ENCODE measurements around the gene MGMT.

MGMT gene

GRCh38 chr10:129542589-129542988, 75.5 kb downstream of the MGMT start:
- DNase-seq (ENCODE audit: low spot score): no peak

DNA sequence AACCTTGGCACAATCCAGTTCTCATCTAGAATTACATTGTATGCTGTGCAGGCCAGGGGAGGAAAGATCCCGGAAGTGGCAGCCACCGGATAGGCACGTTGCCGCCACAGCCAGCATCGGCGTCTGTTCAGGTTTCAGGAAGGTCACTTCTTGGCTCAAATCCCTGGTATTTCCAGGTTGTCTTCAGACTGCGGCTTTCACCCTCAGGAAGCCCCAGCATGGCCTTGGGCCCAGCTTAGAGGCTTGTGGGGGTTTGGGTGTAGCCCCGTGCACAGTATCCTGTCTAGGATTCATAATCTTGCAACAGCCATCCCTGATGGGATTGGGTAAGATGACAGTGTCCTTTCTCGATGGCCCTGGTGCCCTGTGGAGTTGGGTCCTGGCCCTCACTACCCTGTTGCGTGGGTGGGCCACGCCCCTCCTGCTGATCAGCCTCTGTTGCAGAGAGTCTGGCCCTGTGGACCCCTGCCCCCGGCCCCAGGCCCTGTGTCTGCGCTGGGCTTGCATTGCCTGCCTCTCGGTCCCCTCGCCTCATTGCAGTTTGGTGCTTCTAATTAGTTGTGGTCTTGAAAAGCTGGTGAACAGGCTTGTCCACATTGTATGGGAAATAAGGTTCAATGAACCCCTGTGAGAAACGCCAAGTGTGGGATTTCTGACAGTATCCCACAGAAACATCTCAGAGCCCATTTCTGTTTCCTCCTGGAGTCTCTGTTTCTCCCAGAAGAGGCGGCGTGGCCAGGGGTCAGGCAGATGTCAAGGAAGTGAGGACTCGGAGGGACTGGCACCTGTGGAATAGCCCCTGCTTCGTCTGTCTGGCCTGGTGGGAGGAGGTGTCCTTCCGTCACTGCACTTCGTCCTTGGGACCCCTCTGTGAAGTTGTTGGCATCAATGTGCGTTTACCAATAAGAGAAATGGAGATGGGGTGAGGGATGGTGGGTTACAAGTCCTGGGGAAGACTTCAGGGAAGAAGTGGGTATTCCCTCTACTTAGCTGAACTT, 77.5 kb downstream of the MGMT start:
- no peak for DNase-seq (ENCODE audit: low spot score)

GRCh38 chr10:129545261-129545660, 78.2 kb downstream of the MGMT start:
- DNase-seq (ENCODE audit: low spot score): no peak

DNA sequence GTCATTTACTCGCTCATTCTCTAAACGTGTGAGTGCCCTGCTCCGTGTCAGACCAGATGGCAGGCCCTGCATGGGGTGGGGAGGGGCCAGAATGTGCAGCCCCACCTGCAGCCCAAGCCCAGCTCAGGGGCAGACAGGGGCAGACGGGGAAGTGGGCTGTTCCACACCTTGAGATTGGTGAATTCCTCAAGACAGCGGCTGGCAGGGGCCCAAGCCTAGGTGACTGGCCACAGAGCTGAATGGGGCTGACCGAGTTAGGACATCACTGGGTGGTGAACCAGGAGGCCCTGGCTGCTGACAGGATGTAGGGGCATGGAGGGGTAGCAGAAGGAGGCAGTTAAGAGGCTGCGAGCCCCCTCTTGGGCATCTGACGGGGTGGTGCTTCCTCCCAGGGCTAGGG, 79.1 kb downstream of the MGMT start:
- no peak for DNase-seq (ENCODE audit: low spot score)

DNA sequence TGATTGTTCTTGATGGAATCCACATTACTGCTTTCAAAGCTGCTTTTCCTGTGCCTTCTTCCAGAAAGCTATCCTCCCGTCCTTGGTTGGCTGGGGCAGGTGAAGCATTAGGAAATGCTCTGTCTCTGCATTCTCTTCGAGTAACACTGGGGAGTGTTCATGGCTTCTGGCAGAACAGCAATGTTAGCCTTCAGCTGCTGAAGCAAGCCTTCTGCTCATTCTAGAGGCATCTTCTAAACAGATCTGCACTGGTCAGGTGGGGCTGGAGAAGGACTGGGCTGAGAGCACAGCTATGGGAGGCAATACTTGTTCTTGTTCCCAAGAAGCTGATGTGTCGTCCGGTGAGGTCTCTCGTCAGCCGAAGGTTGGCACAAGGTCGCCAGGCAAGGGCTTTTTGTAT, 80.6 kb downstream of the MGMT start:
- no peak for DNase-seq (ENCODE audit: low spot score)

GRCh38 chr10:129548600-129548999, 81.6 kb downstream of the MGMT start:
- no peak for DNase-seq (ENCODE audit: low spot score)

DNA sequence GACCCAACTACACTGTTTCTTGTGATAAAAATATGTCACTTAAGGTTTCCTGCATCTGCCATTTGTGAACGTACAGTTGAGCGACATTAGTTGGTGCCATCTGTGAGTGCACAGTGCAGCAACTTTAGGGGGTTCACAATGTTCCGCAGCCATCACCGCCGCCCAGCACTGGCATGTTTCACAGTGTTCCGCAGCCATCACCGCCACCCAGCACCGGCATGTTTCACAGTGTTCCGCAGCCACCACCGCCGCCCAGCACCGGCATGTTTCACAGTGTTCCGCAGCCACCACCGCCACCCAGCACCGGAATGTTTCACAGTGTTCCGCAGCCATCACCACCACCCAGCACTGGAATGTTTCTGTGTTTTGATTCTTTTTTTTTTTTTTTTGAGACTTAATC, 83.0 kb downstream of the MGMT start:
- no peak for DNase-seq (ENCODE audit: low spot score)

GRCh38 chr10:129550658-129551057, 83.6 kb downstream of the MGMT start:
- DNase-seq (ENCODE audit: low spot score): no peak

- DNase-seq (ENCODE audit: low spot score): no peak
Measured at GRCh38 chr10:129552119-129552518, 85.1 kb downstream of the MGMT start.

GRCh38 chr10:129553928-129554327, 86.9 kb downstream of the MGMT start:
- DNase-seq (ENCODE audit: low spot score): no peak

GRCh38 chr10:129556316-129556715, 89.3 kb downstream of the MGMT start:
- DNase-seq (ENCODE audit: low spot score): no peak

- DNase-seq (ENCODE audit: low spot score): no peak
Measured at GRCh38 chr10:129560361-129560760, 93.3 kb downstream of the MGMT start.

DNA sequence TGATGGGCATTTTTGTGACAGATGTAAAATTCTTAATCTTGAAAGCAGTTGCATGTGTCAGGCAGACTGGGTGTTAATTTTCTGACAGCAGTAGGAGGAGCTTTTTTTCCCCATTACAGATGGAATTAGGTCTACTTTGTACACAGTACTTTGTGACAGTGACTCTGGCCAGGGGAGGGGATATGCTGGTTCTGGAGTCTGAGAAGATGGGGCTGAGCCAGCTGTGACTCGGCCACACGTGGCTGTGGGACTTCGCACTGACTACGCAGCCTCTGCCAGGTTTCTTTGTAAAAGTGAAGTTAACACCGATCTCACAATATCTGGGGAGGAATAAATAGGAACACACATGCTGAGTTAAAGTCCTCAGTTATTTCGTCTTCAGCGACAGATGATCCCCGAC, 95.4 kb downstream of the MGMT start:
- no peak for DNase-seq (ENCODE audit: low spot score)

DNA sequence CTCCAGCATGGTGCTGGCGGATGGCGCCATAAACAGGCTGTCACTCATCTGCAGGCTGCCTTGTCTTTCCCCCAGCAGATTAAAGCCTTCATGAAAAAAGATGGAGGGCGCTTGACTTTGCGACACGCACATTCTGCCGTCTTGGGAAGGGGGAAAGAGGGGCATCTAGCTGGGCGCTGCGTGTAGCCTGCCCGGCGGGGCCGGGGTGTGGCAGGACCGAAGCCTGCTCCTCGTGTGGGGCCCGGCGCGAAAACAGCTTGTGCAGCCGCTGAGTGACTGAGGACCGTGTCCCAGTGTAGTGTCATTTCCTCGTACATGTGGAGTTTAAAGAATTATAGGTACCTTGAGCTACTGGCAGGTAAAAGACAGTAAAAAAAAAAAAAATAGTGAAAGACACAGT, 97.9 kb downstream of the MGMT start:
- no peak for DNase-seq (ENCODE audit: low spot score)

GRCh38 chr10:129568583-129569344, 101.7 kb downstream of the MGMT start:
- DNase-seq (ENCODE audit: low spot score): no peak

- no peak for DNase-seq (ENCODE audit: low spot score)
Measured at GRCh38 chr10:129570185-129570584, 103.1 kb downstream of the MGMT start.

GRCh38 chr10:129579228-129579627, 112.2 kb downstream of the MGMT start:
- DNase-seq (ENCODE audit: low spot score): no peak

GRCh38 chr10:129580010-129580409, 113.0 kb downstream of the MGMT start:
- no peak for DNase-seq (ENCODE audit: low spot score)

DNA sequence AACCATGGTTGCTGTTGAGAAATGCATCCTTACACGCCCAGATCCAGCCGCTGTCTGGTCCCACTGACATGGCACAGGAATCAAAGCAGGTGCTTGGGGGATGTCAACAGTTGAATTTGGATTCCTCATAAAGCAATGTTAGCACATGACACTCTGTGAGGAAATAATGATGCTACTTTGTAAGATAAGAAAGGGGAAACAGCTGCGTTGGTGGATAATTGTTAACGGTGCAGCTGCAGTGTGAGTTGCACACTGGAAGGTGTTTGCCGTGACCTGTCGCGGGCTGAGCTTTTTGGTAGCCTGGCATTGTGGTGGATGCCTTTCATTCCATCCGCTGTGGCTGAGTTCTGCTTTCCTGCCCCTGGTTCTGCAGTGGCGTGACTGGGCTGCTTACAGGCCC, 113.9 kb downstream of the MGMT start:
- DNase-seq (ENCODE audit: low spot score): no peak

DNA sequence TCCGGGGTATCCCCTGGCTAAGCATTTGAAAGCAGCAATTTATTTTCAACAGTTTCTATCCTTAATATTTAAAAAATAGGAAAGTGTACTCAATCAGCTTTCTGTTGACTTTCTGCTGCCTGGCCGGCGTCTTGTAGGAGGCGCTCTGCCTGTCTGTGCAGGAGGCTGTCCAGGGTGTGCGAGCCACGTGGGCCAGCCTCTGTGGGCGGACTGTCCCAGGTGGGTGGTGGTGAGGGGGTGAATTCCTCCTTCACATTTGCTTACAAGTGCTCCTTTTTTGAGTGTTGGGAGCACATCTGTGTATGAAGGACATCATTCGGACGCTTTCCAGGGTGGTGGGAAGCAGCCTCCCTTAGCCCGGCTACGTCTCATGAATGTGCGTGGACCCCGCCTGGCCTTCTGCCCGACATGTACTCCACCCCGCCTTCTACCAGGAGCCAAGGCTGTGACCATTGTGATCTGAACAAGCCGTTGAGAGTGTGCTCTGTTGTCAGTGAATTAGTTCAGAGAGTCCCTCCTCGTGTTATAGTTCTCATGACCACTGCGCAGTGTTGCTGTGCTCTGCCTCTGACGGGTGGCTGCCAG, 114.9 kb downstream of the MGMT start:
- no peak for DNase-seq (ENCODE audit: low spot score)

DNA sequence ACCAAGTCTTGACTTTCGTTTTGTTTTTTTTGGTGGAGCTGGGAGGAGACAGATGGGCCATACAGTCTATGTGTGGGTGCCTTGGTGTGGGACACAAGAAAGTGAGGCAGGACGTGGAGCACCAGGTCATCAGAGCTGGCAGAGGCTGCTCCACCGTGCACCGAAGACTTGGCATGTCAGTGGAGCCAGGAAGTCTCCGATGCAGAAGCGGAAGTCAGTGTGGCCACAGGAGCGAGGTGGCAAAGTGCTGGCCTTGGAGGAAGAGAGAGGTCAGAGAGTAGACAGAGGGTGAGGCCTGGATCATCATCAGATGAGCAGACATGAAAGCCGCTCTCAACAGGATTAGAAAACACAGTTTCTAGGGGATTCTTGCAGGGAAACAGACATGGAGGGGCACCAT, 116.8 kb downstream of the MGMT start:
- DNase-seq (ENCODE audit: low spot score): no peak

DNA sequence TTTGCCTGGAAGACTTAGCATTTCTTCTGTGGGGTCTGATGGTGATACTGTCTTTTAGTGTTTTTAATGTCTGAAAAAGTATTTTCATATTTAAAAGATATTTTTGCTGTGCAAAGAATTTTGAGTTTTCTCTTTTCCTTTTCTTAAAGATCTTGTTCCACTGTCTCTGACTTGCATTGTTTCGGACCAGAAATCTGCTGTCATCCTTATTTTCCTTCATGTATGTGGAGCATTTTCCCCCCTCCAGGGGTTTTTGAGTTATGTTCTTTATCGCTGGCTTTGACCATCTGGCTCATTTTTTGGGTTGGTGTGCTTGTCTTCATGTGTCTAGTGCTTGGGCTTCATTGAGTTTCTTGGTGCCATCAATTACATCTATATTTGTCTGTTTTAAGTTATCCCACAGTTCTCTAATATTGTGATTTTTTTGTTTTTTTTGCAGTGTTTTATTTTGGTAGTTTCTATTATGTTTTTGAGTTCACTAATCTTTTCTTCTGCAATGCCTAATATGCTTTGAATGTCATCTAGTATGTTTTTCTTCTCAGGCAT, 119.9 kb downstream of the MGMT start:
- DNase-seq (ENCODE audit: low spot score): no peak

GRCh38 chr10:129589546-129589945, 122.5 kb downstream of the MGMT start:
- no peak for DNase-seq (ENCODE audit: low spot score)
